GM19328 (cell line): ENCODE measurements around the gene JUND.

Experiments
- ATAC-seq: cut with Tn5 transposase; IDR thresholded peaks from one replicate; pipeline ENCODE4 v1.9.1; 2021; ENCODE audit warnings: mild to moderate bottlenecking, moderate library complexity; ENCODE audit not compliant: unreplicated experiment

Gene JUND

DNA sequence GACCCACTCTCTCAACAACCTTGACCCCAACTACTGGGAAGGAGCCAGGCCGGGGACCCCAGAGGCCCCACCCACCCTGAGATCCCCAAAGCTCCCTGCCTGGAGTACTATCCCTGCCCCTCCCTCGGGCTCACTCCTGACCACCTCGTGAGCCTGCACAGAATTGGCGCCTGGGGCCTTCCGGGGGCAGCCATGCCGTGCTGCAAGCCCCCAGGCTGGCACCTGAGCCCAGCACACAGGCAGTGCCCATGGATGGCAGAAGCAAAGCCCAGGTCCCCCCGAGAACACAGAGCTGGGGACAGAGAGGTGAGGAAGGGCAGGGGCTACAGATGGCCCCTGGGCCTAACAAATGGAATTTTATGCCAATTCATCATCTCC, 27.5 kb upstream of the JUND start:
- no peak for ATAC-seq

DNA sequence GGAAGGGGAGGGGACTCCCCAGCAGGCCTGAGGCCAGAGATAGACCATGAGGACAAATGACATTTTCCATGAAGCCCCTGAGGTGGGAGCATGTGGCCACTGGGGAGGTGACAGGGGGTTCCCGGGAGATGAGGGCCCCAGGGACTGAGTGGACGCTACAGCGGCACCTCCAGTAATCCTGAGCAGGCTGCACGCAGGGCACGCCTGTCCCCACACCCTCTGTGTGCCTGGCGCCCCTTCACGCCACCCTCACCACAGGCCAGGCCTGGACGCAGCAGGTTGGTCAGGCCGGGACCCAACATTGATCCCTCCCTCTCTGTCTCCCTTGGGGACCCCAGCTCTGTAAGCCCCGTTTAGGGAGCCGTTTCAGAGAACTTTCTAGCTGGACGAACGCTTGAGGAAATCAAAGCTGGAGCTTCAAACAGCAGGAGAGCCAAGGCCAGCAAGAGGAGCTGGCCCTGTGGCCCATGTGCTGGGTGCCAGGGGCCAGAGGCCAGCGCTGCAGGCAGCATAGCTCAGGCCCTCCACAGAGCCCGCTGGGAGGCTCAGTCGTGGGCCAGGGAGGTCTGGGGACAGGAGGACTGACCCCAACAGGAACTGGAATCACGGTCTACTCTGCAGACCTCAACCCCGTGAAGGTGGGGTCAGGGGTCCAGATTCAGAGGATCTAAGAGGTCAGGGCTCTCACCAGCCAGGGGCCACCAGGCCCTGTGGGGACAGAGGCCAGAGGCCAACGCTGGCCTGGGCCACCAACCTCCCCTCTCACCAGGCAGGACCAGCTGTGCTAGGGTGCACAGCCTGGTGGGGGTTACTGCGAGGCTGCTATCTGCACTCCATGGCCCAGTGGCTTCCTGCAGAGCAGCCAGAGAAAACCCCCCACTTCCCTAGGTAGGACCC, 26.9 kb upstream of the JUND start:
- no peak for ATAC-seq

GRCh38 chr19:18307271-18307681, 25.9 kb upstream of the JUND start:
- no peak for ATAC-seq

- no peak for ATAC-seq
Observed at GRCh38 chr19:18306888-18307260, 25.5 kb upstream of the JUND start.

- ATAC-seq: no peak
Observed at GRCh38 chr19:18306209-18306887, 24.9 kb upstream of the JUND start.

GRCh38 chr19:18304458-18305310, 23.3 kb upstream of the JUND start:
- ATAC-seq: no peak

GRCh38 chr19:18304208-18304457, 22.7 kb upstream of the JUND start:
- ATAC-seq: no peak

GRCh38 chr19:18301718-18302111, 20.3 kb upstream of the JUND start:
- no peak for ATAC-seq

- no peak for ATAC-seq
Observed at GRCh38 chr19:18300930-18301717, 19.7 kb upstream of the JUND start.

DNA sequence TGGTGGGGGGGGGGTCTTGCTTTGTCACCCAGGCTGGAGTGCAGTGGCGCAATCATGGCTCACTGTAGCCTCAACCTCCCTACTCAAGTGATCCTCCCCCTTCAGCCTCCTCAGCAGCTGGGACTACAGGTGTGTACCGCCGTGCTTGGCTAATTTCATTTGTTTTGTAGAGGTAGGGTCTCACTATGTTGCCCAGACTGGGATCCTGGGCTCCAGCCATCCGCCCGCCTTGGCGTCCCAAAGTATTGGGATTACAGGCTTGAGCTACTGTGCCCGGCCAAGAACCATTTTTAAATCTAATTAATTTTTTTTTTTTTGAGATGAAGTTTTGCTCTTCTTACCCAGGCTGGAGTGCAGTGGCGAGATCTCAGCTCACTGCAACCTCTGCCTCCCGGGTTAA, 18.2 kb upstream of the JUND start:
- ATAC-seq: no peak

GRCh38 chr19:18298601-18299000, 17.2 kb upstream of the JUND start:
- no peak for ATAC-seq

DNA sequence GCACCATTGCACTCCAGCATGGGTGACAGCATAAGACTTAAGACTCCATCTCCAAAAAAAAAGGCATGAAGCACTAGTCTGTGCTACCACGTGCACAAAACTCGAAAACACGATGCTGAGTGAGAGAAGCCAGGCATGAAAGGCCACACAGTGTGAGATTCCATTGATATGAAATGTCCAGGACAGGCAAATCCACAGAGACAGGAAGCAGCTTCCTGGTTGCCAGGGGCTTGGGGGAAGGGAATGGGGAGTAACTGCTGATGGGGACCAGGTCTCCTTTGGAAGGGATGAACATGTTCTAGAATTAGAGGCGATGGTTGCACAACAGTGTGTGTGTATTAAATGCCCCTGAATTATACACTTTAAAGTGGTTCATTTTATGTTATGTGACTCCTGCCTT, 15.9 kb upstream of the JUND start:
- no peak for ATAC-seq

DNA sequence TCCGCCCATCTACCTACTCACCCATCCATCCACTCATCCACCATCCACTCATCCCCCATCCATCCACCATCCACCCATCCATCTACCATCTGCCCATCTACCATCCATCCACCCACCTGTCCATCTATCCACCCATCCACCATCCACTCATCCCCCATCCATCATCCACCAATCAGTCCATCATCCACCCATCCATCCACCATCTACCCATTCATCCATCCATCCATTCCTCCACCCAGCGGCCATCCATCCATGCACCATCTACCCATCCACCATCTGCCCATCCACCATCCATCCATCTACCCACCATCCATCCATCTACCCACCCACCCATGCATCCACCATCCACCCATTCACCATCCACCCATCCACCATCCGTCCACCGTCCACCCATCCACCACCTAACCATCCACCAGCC, 13.6 kb upstream of the JUND start:
- ATAC-seq: no peak

DNA sequence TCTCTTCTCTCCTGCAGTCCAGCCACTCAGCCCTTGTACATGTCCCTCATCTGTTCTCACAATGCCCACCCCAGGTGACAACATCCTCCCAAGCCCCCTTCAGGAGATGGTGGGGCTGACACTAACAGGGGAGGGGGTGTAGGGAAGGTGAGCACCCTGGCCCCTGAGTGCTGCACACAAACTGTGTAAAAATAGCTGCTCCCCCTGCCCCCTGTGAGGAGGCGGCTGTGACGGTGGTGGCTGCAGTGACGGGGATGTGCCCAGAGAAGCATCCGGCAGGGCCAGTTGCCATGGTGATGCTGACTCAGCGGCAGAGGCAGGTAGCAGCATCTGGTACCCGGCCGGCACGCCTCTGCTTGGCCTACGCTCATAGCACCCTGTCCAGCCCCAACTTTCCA, 13.0 kb upstream of the JUND start:
- no peak for ATAC-seq

GRCh38 chr19:18293642-18294466, 12.4 kb upstream of the JUND start:
- ATAC-seq: no peak

DNA sequence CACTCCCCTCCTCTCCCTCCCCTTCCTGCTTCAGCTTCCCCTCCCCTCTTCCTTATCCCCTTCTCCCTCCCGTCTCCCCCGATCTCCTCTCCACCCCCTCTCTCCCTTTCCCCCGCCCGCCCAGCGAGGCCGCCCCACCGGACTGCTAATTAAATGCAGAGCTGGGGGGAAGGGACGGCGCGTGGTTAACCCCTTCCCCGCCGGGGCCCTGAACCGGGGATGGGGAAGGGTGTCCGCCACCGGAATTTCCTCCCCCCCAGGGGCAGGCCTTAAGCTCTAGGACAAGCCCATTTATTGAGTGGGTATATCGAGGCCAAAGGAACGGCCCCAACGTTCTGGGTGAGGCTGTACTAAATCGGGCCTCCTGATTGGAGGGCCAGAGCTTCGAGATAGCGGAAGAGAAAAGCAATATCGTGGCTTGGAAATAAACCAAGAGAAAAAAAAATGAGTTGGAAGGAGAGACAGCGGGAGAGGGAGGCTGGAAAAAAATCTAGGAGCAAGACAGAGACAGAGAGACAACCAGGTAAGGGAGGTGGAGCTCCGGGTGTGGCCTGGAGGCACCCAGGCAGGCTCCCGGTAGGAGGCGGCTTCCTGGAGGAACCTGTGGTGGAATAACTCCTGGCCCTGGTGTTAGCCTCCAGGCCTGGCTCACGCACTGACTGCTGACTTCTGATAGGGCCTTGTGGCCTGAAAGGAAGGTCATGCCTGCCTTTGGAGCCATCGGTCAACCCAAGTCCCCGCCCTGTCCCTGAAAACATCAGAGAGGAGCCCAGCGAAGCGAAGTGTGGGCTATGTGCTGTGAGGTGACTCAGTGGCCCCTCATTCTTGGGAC, 11.6 kb upstream of the JUND start:
- no peak for ATAC-seq

DNA sequence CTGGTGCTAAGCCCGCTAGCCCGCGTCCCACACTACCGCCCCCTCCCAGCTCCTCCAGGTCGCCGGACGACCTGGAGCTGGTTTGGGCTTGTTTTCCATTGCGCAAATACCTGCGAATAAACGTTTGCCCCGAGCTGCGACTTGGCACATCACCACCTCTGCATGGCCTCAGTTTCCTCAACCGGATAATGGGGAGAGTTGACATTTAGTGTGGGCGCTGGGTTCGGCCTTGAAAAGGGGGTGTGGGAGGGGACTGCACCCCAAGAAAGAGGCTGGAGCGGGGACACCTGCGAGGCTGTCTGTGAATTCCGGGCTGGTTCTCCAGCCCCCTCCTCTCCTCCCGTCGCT, 11.0 kb upstream of the JUND start:
- no peak for ATAC-seq

GRCh38 chr19:18291590-18292461, 10.4 kb upstream of the JUND start:
- no peak for ATAC-seq
